GM12865 (cell line): ENCODE results near the gene TSPAN14.
"Not testable (repeated sequence)": the region's sequence is repeated elsewhere in the genome, so short reads cannot be mapped to it uniquely, and the experiment has no call there.

Experiments
- DNase-seq: peaks from one replicate; pipeline ENCODE4 v3.0.0; 2010; ENCODE audit warnings: low read depth
- H3K4me3 ChIP-seq: 2 replicates; pipeline ENCODE4 v1.5.1; 2011; ENCODE audit warnings: mild to moderate bottlenecking, low read depth, low read length, control low read depth
- CTCF ChIP-seq: IDR thresholded peaks from 2 replicates; pipeline ENCODE4 v1.5.1; 2011; ENCODE audit warnings: low read length, control low read depth, low read depth, inconsistent platforms; ENCODE audit not compliant: insufficient read depth; ENCODE audit errors: missing control alignments

Gene TSPAN14

DNA sequence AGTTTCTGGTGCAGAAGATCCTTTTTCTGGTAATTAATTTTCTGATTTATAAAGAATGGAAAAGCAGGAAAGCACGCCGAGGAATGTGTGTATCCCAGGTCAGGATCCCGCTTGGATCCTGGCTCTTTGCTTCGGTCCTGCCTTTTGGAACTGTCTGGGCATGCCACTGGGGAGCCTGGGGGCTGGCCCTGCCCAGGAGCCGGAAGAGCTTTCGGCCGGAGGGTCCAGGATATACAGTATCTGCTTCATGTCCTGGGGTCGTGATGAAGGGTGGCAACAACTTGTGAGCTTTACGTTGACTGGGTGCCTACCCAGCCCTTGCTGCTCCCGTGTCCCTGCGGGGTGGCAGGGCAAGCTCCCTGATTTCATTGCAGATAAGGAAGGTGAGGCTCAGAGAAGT, 86.0 kb downstream of the TSPAN14 start:
- no peak for TF ChIP-seq CTCF
- DNase-seq = no peak
- H3K4me3 ChIP-seq = no peak overlapping the region

GRCh38 chr10:80540618-80540980, 86.5 kb downstream of the TSPAN14 start:
- TF ChIP-seq CTCF = no peak
- DNase-seq = no peak
- H3K4me3 ChIP-seq = no peak overlapping the region; the same call in 1 of the 2 replicates

GRCh38 chr10:80540981-80541750, 87.1 kb downstream of the TSPAN14 start:
- TF ChIP-seq CTCF = no peak
- peak; percentile 76 for DNase-seq
- peak overlapping the region; percentile 35 for H3K4me3 ChIP-seq

- DNase-seq = no peak
- H3K4me3 ChIP-seq = peak overlapping the region; percentile 35; the same call in 1 of the 2 replicates
- TF ChIP-seq CTCF = no peak
These were observed 87.9 kb downstream of the TSPAN14 start for GRCh38 chr10:80542053-80542452.

DNA sequence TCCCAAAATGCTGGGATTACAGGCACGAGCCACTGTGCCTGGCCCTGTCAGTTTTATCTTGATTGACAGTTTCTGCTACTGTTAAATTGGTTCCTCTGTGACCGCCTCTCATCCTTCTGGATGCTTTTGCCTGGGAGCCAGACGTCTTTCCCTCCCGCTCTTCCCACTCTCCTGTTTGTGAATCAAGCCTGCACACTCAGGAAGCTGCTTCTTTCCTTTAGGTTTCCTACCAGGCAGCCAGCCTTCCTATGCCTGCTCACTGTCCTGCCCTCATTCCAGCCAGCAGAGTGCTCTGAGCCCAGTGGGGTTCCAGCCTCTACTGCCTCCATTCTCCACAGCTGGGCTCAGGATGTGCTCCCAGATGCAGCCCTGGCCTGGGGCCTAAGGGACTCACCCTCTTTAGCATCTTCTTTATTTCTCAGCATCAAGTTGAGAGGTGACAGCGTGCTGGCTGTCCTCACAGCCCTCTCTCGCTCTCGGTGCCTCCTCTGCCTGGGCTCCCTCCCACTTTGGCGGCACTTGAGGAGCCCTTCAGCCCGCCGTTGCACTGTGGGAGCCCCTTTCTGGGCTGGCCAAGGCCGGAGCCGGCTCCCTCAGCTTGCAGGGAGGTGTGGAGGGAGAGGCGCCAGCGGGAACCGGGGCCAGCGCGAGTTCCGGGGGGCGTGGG, 88.7 kb downstream of the TSPAN14 start:
- TF ChIP-seq CTCF = no peak
- DNase-seq = no peak
- no peak overlapping the region for H3K4me3 ChIP-seq

- DNase-seq, H3K4me3 ChIP-seq: not testable (repeated sequence)
These were observed 89.2 kb downstream of the TSPAN14 start for GRCh38 chr10:80543319-80543672.

GRCh38 chr10:80544316-80544953, 90.3 kb downstream of the TSPAN14 start:
- no peak for TF ChIP-seq CTCF
- DNase-seq = no peak

More at GRCh38 chr10:80544316-80544953, 90.3 kb downstream of the TSPAN14 start:
- no peak overlapping the region for H3K4me3 ChIP-seq
